DND-41 (cell line): ENCODE results near the gene CNEP1R1.

ENCODE experiments used
- CTCF ChIP-seq: IDR thresholded peaks from 2 replicates; pipeline ENCODE4 v1.5.1; 2012; ENCODE audit warnings: borderline replicate concordance, low read length, moderate library complexity, mild to moderate bottlenecking; ENCODE audit not compliant: poor library complexity, severe bottlenecking; ENCODE audit errors: extremely low read depth
- EZH2 ChIP-seq: IDR thresholded peaks from 3 replicates; pipeline ENCODE4 v1.6.1; 2012; ENCODE audit warnings: borderline replicate concordance, low read depth, mild to moderate bottlenecking, moderate library complexity, low read length, inconsistent platforms; ENCODE audit not compliant: severe bottlenecking

DNA sequence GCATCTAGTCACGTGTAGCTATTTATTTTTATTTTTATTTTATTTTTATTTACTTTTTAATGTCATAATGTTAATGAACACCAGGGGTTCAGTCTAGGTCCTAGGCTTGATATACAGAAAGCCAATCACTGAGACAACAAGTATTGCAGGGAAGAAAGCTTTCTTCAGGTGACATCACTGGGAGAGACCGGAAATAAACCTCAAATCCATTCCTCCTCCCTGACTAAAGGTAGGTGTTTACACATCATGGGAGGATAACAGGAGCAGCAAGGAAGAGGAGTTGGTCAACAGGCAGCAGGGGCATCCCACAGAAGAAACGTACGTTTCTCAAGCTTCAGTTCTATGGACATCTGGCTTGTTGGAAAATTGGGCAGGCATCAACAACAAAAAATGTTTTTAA, 31.2 kb downstream of the CNEP1R1 start:
- TF ChIP-seq CTCF (no peak), EZH2 (no peak)
